ENCODE results near the gene ASAH2.

- TF ChIP-seq CTCF (IDR thresholded peaks at IDR 0.05) (no peak), POLR2A (IDR thresholded peaks at IDR 0.05) (no peak)
Measured at GRCh38 chr10:50280049-50280841, 28.9 kb upstream of the ASAH2 start.

Data from heart left ventricle (tissue), 13 donors.